ENCODE results near the gene GLE1.
A peak's percentile ranks its signal among the peaks of the same experiment; 100 is the strongest.
"Not testable (repeated sequence)": the region's sequence is repeated elsewhere in the genome, so short reads cannot be mapped to it uniquely, and the experiment has no call there.

Gene GLE1

DNA sequence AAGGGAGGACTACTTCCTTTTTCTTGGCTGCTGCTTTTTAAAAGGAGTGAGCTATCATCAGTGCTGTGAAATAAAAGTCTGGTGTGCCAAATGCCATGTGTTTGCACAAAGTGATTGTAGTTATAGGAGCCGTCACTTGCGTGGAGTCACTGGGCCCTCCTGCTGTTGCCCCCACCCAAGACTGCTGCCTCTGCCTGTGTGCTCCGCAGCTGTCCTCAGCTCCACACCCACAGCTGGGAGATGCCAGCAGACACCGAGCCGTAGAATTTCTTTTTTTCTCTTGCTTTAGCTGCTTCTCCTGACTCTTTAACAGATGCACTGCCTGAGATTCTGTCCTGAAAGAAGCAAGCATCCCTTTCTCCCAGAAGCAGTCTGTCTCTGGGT, 9.8 kb upstream of the GLE1 start:
- CTCF ChIA-PET: interaction anchor here (0.8 to 2.3 kb wide), 3 partner anchors 12 to 133 kb away, joined by 3 to 5 read pairs (median 4); partner anchors contain the start of gene CERCAM
- DNase-seq (ENCODE audit: extremely low spot score): no peak
- POLR2A ChIA-PET: no interaction called here
- TF ChIP-seq, protein P1, sequence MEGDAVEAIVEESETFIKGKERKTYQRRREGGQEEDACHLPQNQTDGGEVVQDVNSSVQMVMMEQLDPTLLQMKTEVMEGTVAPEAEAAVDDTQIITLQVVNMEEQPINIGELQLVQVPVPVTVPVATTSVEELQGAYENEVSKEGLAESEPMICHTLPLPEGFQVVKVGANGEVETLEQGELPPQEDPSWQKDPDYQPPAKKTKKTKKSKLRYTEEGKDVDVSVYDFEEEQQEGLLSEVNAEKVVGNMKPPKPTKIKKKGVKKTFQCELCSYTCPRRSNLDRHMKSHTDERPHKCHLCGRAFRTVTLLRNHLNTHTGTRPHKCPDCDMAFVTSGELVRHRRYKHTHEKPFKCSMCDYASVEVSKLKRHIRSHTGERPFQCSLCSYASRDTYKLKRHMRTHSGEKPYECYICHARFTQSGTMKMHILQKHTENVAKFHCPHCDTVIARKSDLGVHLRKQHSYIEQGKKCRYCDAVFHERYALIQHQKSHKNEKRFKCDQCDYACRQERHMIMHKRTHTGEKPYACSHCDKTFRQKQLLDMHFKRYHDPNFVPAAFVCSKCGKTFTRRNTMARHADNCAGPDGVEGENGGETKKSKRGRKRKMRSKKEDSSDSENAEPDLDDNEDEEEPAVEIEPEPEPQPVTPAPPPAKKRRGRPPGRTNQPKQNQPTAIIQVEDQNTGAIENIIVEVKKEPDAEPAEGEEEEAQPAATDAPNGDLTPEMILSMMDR (IDR thresholded peaks at IDR 0.05; ENCODE audit: control extremely low read depth, extremely low read depth, low read depth, missing control alignments): no peak

DNA sequence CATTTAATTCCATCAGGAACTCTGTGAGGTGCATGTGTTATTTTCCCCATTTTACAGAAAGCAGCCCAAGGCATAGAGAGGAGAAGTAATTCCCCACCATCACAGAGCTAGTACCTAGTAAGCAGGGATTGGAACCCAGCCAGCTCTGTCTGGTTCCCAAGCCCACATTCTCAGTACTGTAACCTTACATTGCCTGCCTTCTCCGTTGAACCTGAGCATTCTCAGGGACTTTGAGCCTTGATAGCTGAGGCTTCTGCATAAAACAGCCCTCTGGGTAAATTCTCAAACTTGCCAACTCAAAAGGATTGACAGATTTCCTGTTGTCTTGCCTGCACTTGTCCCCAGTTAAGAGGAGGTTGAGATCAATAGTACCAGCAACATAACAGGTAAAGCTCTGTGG, 9.2 kb upstream of the GLE1 start:
- POLR2A ChIA-PET: no interaction called here
- TF ChIP-seq, protein P1 (IDR thresholded peaks at IDR 0.05; ENCODE audit: control extremely low read depth, extremely low read depth, low read depth, missing control alignments): no peak
- no peak for DNase-seq (ENCODE audit: extremely low spot score)
- CTCF ChIA-PET: interaction anchor here (1.3 to 2.3 kb wide), 2 partner anchors 75 to 133 kb away, joined by 3 to 5 read pairs; partner anchors contain the start of gene CERCAM

GRCh38 chr9:128495804-128496417, 8.6 kb upstream of the GLE1 start:
- DNase-seq (ENCODE audit: extremely low spot score): no peak
- TF ChIP-seq, protein P1 (IDR thresholded peaks at IDR 0.05; ENCODE audit: control extremely low read depth, extremely low read depth, low read depth, missing control alignments): no peak
- CTCF ChIA-PET: interaction anchor here (0.7 to 2.3 kb wide), 2 partner anchors 10 to 76 kb away, joined by 3 to 5 read pairs; partner anchors contain the start of gene CERCAM
- POLR2A ChIA-PET: no interaction called here

DNA sequence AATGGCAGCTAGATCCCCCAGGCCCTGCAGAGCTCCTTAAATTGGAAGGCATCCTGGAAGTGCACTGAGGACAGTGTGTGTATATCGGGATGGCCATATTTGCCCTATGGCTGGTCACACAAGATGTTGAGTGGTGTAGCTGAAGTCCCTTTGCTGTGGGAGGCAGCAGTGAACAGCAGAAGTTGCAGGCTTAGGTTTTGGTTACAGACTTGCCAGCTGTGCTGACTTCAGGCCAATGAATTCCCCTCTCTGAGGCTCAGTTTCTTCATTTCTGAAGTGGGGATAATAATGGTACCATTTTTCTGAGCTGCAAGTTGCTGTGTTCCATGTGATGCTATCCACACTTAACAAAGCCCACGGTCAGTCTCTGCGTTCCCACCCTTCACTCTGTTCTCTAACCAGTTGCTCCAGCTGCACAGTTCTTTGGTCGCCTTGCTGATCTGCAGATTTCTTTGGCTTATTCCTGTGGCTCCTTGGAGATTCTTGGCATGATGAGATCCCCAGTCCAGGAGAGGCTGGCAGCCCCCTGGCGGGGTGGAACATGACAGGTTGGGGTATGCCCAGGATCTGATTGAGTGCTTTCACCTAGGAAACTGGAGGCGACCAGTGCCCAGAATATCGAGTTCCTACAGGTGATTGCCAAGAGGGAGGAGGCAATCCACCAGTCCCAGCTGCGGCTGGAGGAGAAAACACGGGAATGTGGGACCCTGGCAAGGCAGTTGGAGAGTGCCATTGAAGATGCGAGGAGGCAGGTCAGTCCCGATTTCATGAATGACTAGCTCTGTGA, 6.5 kb upstream of the GLE1 start:
- no peak for DNase-seq (ENCODE audit: extremely low spot score)
- TF ChIP-seq, protein P1 (IDR thresholded peaks at IDR 0.05; ENCODE audit: control extremely low read depth, extremely low read depth, low read depth, missing control alignments): peak; percentile 25
- ChIA-PET CTCF (interaction anchor here (0.8 to 1.2 kb wide), 4 partner anchors 12 to 204 kb away, joined by 3 read pairs; partner anchors contain the start of gene PKN3), POLR2A (interaction anchor here (0.6 to 1.4 kb wide), 2 partner anchors 55 to 90 kb away, joined by 3 to 4 read pairs; no protein-coding TSS in a partner anchor)

DNA sequence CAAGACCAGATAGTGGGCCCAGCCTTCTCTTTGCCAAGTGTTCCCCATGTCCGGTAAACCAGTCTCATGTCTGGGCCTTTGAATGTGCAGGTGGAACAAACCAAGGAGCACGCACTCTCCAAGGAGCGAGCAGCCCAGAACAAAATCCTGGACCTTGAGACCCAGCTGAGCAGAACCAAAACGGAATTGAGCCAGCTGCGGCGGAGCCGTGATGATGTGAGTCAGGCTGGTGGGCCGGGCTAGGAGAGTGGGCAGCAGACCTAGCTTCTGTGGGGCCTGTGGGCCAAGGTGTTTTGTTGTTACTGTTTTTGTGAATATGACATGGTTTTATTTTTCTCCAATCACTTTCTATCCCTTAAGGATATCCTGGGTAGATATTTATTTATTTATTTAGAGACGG, 5.6 kb upstream of the GLE1 start:
- DNase-seq (ENCODE audit: extremely low spot score): no peak
- TF ChIP-seq, protein P1 (IDR thresholded peaks at IDR 0.05; ENCODE audit: control extremely low read depth, extremely low read depth, low read depth, missing control alignments): no peak
- CTCF ChIA-PET: interaction anchor here (1.0 to 1.2 kb wide), 2 partner anchors 13 to 61 kb away, joined by 3 to 4 read pairs; no protein-coding TSS in a partner anchor
- POLR2A ChIA-PET: no interaction called here

- DNase-seq (ENCODE audit: extremely low spot score): no peak
- ChIA-PET POLR2A (no interaction called here), CTCF (interaction anchor here (1.2 to 1.6 kb wide), 3 partner anchors 62 to 80 kb away, joined by 3 to 4 read pairs (median 3); no protein-coding TSS in a partner anchor)
- TF ChIP-seq, protein P1 (IDR thresholded peaks at IDR 0.05; ENCODE audit: control extremely low read depth, extremely low read depth, low read depth, missing control alignments): no peak
These were observed 4.6 kb upstream of the GLE1 start for GRCh38 chr9:128499920-128500319.

DNA sequence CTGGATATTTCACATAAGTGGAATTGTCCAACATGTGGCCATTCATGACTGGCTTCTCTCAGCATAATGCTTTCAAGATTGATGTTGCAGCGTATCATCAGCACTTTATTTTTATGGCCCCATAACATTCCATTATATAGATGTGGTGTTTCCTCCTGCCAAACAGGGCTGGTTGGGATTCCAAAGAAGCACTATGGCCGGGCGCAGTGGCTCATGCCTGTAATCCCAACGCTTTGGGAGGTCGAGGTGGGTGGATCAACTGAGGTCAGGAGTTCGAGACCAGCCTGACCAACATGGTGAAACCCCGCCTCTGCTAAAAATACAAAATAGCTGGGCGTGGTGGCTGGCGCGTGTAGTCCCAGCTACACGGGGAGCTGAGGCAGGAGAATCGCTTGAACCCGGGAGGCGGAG, 1.1 kb upstream of the GLE1 start:
- CTCF ChIA-PET: interaction anchor here (1.2 kb wide), 1 partner anchor 10 kb away, joined by 3 read pairs; no protein-coding TSS in a partner anchor
- POLR2A ChIA-PET; DNase-seq (ENCODE audit: extremely low spot score): not testable (repeated sequence)
